Ovary (tissue), 3 donors: ENCODE measurements around the gene SORCS3.

Experiments
- EP300 ChIP-seq: sonication (generic); formaldehyde crosslinking; IDR thresholded peaks from one replicate; pipeline ENCODE4 v1.6.1; 2017; ENCODE audit warnings: antibody characterized with exemption
- POLR2A ChIP-seq: fragments of 450-650 bp; IDR thresholded peaks from one replicate; pipeline ENCODE4 v1.6.1; 2017; ENCODE audit warnings: antibody characterized with exemption, mild to moderate bottlenecking, moderate library complexity
- TF ChIP-seq, protein P1 (sequence below), 3 donors: fragments of 450-650 bp in 2 of 3; fragments of 200-600 bp in 1 of 3; IDR thresholded peaks; one replicate each; pipeline versions ENCODE4 v1.5.1 to v1.8.0; 2016 to 2022; ENCODE audit warnings: antibody characterized with exemption in 3 of 3, mild to moderate bottlenecking in 1 of 3
- donor health status: DM: no; HTN: no; CAD: no.

DNA sequence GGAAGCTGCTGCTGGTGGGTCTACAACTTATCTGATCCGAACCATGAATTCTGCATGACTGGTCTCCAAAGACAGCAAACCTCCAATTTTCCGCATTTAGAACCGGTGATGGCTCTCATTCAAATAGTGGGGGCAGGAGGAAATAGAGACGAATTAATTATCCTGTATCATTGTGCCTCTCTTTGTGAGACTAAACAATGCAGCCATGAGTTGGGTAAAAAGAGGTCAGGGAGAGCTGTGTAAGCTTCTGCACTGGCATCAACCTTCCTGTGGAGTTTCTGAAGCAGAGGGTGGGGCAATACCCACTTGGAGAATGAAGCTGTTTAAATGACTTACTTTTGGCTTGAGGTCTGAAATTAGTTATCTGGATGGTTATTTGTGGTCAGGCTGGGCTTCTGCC, 266.4 kb downstream of the SORCS3 start:
- no peak for TF ChIP-seq POLR2A
- TF ChIP-seq, protein P1, sequence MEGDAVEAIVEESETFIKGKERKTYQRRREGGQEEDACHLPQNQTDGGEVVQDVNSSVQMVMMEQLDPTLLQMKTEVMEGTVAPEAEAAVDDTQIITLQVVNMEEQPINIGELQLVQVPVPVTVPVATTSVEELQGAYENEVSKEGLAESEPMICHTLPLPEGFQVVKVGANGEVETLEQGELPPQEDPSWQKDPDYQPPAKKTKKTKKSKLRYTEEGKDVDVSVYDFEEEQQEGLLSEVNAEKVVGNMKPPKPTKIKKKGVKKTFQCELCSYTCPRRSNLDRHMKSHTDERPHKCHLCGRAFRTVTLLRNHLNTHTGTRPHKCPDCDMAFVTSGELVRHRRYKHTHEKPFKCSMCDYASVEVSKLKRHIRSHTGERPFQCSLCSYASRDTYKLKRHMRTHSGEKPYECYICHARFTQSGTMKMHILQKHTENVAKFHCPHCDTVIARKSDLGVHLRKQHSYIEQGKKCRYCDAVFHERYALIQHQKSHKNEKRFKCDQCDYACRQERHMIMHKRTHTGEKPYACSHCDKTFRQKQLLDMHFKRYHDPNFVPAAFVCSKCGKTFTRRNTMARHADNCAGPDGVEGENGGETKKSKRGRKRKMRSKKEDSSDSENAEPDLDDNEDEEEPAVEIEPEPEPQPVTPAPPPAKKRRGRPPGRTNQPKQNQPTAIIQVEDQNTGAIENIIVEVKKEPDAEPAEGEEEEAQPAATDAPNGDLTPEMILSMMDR (IDR thresholded peaks at IDR 0.05) = no peak
- no peak for TF ChIP-seq EP300
